Gastrocnemius medialis (tissue), 4 donors: ENCODE measurements around the gene CHN2.

Source experiments
- POLR2A ChIP-seq, 2 donors: fragments of 450-650 bp; IDR thresholded peaks; one replicate each; pipeline ENCODE4 v1.6.1; 2017; ENCODE audit warnings: antibody characterized with exemption in 2 of 2, mild to moderate bottlenecking in 2 of 2, moderate library complexity in 2 of 2
- TF ChIP-seq, protein P1 (sequence below), 5 experiments: fragments of 450-650 bp in 3 of 5; fragments of 200-600 bp in 2 of 5; sonication (generic) in 2 of 5; IDR thresholded peaks in 4 of 5; conservative IDR thresholded peaks in 1 of 5; 1 replicate in 4 of 5; 2 replicates in 1 of 5; pipeline ENCODE4 v1.5.1; 2016 to 2019; ENCODE audit warnings: antibody characterized with exemption in 5 of 5, mild to moderate bottlenecking in 3 of 5, moderate library complexity in 3 of 5

DNA sequence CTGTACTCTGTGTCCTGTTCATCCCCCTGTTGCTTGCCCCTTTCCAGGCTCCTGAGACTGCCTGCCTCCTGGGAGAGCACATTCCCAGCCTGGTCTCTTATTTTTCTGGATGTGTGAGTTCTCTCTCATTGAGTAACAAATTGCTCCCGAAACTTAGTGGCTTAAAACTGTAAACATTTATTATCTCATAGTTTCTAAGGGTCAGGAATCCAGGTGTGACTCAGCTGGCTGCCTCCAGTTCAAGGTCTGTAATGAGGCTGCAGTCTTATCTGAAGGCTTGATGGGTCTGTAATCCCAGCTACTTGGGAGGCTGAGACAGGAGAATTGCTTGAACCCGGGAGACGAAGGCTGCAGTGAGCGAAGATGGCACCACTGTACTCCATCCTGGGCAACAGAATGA is 315.5 kb downstream of the CHN2 start:
- TF ChIP-seq, protein P1, sequence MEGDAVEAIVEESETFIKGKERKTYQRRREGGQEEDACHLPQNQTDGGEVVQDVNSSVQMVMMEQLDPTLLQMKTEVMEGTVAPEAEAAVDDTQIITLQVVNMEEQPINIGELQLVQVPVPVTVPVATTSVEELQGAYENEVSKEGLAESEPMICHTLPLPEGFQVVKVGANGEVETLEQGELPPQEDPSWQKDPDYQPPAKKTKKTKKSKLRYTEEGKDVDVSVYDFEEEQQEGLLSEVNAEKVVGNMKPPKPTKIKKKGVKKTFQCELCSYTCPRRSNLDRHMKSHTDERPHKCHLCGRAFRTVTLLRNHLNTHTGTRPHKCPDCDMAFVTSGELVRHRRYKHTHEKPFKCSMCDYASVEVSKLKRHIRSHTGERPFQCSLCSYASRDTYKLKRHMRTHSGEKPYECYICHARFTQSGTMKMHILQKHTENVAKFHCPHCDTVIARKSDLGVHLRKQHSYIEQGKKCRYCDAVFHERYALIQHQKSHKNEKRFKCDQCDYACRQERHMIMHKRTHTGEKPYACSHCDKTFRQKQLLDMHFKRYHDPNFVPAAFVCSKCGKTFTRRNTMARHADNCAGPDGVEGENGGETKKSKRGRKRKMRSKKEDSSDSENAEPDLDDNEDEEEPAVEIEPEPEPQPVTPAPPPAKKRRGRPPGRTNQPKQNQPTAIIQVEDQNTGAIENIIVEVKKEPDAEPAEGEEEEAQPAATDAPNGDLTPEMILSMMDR (IDR thresholded peaks at IDR 0.05 in 4 of 5, conservative IDR thresholded peaks at IDR 0.05 in 1 of 5): no peak
- no peak for TF ChIP-seq POLR2A (IDR thresholded peaks at IDR 0.05)
